ENCODE data around the gene BUB1B.

Gene BUB1B

GRCh38 chr15:40251486-40252140 is 90.7 kb downstream of the BUB1B start:
- TF ChIP-seq CTCF (IDR thresholded peaks at IDR 0.05; ENCODE audit: borderline replicate concordance, control extremely low read depth, extremely low read depth, insufficient read depth, missing control alignments): no peak
- in situ Hi-C loops (cut with MboI; ENCODE audit: low sequenced_read_pairs, unreplicated experiment): loop anchor here (25.0 kb wide), 1 partner anchor 464 kb away; the partner anchor contains the start of gene FSIP1
- no peak for DNase-seq (ENCODE audit: low spot score)

- in situ Hi-C loops (cut with MboI; ENCODE audit: low sequenced_read_pairs, unreplicated experiment): loop anchor here (25.0 kb wide), 1 partner anchor 465 kb away; the partner anchor contains the start of gene FSIP1
- TF ChIP-seq CTCF (IDR thresholded peaks at IDR 0.05; ENCODE audit: borderline replicate concordance, control extremely low read depth, extremely low read depth, insufficient read depth, missing control alignments): no peak
- DNase-seq (ENCODE audit: low spot score): no peak
These were observed 91.2 kb downstream of the BUB1B start for GRCh38 chr15:40252141-40252437.

GRCh38 chr15:40252438-40253166 is 91.7 kb downstream of the BUB1B start:
- peak; percentile 68 for DNase-seq (ENCODE audit: low spot score)
- TF ChIP-seq CTCF (IDR thresholded peaks at IDR 0.05; ENCODE audit: borderline replicate concordance, control extremely low read depth, extremely low read depth, insufficient read depth, missing control alignments): no peak
- in situ Hi-C loops (cut with MboI; ENCODE audit: low sequenced_read_pairs, unreplicated experiment): loop anchor here (25.0 kb wide), 1 partner anchor 465 kb away; the partner anchor contains the start of gene FSIP1

GRCh38 chr15:40253167-40253790 is 92.4 kb downstream of the BUB1B start:
- peak; percentile 62 for DNase-seq (ENCODE audit: low spot score)
- no peak for TF ChIP-seq CTCF (IDR thresholded peaks at IDR 0.05; ENCODE audit: borderline replicate concordance, control extremely low read depth, extremely low read depth, insufficient read depth, missing control alignments)
- in situ Hi-C loops (cut with MboI; ENCODE audit: low sequenced_read_pairs, unreplicated experiment): loop anchor here (25.0 kb wide), 1 partner anchor 466 kb away; the partner anchor contains the start of gene FSIP1

GRCh38 chr15:40254452-40254851 is 93.6 kb downstream of the BUB1B start:
- in situ Hi-C loops (cut with MboI; ENCODE audit: low sequenced_read_pairs, unreplicated experiment): loop anchor here (25.0 kb wide), 1 partner anchor 467 kb away; the partner anchor contains the start of gene FSIP1
- no peak for TF ChIP-seq CTCF (IDR thresholded peaks at IDR 0.05; ENCODE audit: borderline replicate concordance, control extremely low read depth, extremely low read depth, insufficient read depth, missing control alignments)
- DNase-seq (ENCODE audit: low spot score): no peak

- no peak for DNase-seq (ENCODE audit: low spot score)
- in situ Hi-C loops (cut with MboI; ENCODE audit: low sequenced_read_pairs, unreplicated experiment): loop anchor here (25.0 kb wide), 1 partner anchor 468 kb away; the partner anchor contains the start of gene FSIP1
- TF ChIP-seq CTCF (IDR thresholded peaks at IDR 0.05; ENCODE audit: borderline replicate concordance, control extremely low read depth, extremely low read depth, insufficient read depth, missing control alignments): no peak
These were observed 94.2 kb downstream of the BUB1B start for GRCh38 chr15:40255033-40255432.
